H1 (cell line): ENCODE measurements around the gene RNF13. TPM values are rescaled to one million over a fixed set of nuclear protein-coding genes. Genes with fewer than 3 reads are reported as not detected.

Experiments used
- CTCF ChIA-PET: fragments of 300-600 bp; sonication (Branson Sonifier 250); formaldehyde crosslinking; loops from one replicate; lab custom pipeline; 2021; ENCODE audit not compliant: partially characterized antibody; lab: Charles Lee
- POLR2A ChIA-PET: fragments of 300-600 bp; sonication (Branson Sonifier 250); formaldehyde crosslinking; loops from one replicate; lab custom pipeline; 2021; ENCODE audit warnings: inconsistent platforms; ENCODE audit not compliant: partially characterized antibody; lab: Charles Lee
- DNase-seq, 2 experiments: peaks; one replicate each; pipeline versions ENCODE4 v3.0.0 to v3.0.0-alpha.2; 2010 to 2022; ENCODE audit warnings: low spot score in 2 of 2, low read depth in 1 of 2, mixed read lengths in 1 of 2
- FAIRE-seq: peaks from 2 replicates; lab custom pipeline; 2011; peaks lifted over from hg19 to GRCh38; lab: Jason Lieb, UNC
- H2AFZ ChIP-seq: 2 replicates; pipeline ENCODE4 v1.8.1; 2012; ENCODE audit warnings: low read length, inconsistent platforms
- H2AK5ac ChIP-seq: 2 replicates; pipeline ENCODE4 v1.6.1; 2013; ENCODE audit warnings: low read depth, low read length
- H2BK120ac ChIP-seq: replicated peaks from 2 replicates; pipeline ENCODE3; 2013; ENCODE audit warnings: low read depth, low read length, inconsistent platforms
- H2BK12ac ChIP-seq: 2 replicates; pipeline ENCODE4 v1.6.1; 2013; ENCODE audit warnings: low read depth, low read length
- H2BK15ac ChIP-seq: 2 replicates; pipeline ENCODE4 v1.6.1; 2013; ENCODE audit warnings: low read length
- H2BK20ac ChIP-seq: 2 replicates; pipeline ENCODE4 v1.6.1; 2013; ENCODE audit warnings: low read length
- H2BK5ac ChIP-seq: 2 replicates; pipeline ENCODE4 v1.6.1; 2013; ENCODE audit warnings: low read depth, low read length
- H3K14ac ChIP-seq: 2 replicates; pipeline ENCODE4 v1.6.1; 2013; ENCODE audit warnings: inconsistent platforms; ENCODE audit not compliant: insufficient read length
- H3K18ac ChIP-seq: 2 replicates; pipeline ENCODE4 v1.6.1; 2013; ENCODE audit warnings: low read length; ENCODE audit errors: extremely low read depth
- H3K23ac ChIP-seq: 2 replicates; pipeline ENCODE4 v1.6.1; 2013; ENCODE audit warnings: inconsistent platforms; ENCODE audit not compliant: insufficient read length
- H3K23me2 ChIP-seq: 2 replicates; pipeline ENCODE4 v1.6.1; 2013; ENCODE audit warnings: low read depth, low read length
- H3K27ac ChIP-seq: 2 replicates; pipeline ENCODE4 v1.6.1; 2011; ENCODE audit warnings: low read depth, low read length, inconsistent platforms
- H3K27me3 ChIP-seq, 4 experiments: replicated peaks in 1 of 4; 1 replicate in 1 of 4; 2 replicates in 3 of 4; pipeline versions ENCODE4 v1.6.1 to v1.8.1; 2011 to 2013; ENCODE audit warnings: low read length in 3 of 4, mild to moderate bottlenecking in 3 of 4, inconsistent platforms in 2 of 4, mixed read lengths in 2 of 4, moderate library complexity in 1 of 4; ENCODE audit not compliant: control insufficient read depth in 3 of 4, insufficient read depth in 3 of 4; ENCODE audit errors: extremely low read depth in 1 of 4
- H3K36me3 ChIP-seq, 4 experiments: 2 replicates each; pipeline versions ENCODE4 v1.6.1 to v1.8.1; 2011 to 2013; ENCODE audit warnings: mild to moderate bottlenecking in 4 of 4, low read length in 3 of 4, moderate library complexity in 2 of 4, control low read depth in 1 of 4, inconsistent platforms in 1 of 4; ENCODE audit not compliant: insufficient read depth in 4 of 4, control insufficient read depth in 2 of 4
- H3K4ac ChIP-seq: replicated peaks from 2 replicates; pipeline ENCODE3; 2013; ENCODE audit warnings: low read length, low read depth, mixed read lengths, inconsistent platforms; ENCODE audit not compliant: insufficient read length
- H3K4me1 ChIP-seq, 4 experiments: replicated peaks in 1 of 4; 1 replicate in 1 of 4; 2 replicates in 3 of 4; pipeline versions ENCODE4 v1.6.1 to v1.8.1; 2011 to 2013; ENCODE audit warnings: low read length in 3 of 4, inconsistent platforms in 2 of 4, mixed read lengths in 1 of 4; ENCODE audit not compliant: insufficient read depth in 4 of 4, control insufficient read depth in 3 of 4
- H3K4me2 ChIP-seq, 2 experiments: 2 replicates each; pipeline versions ENCODE4 v1.6.1 to v1.8.1; 2011 to 2013; ENCODE audit warnings: low read depth in 2 of 2, low read length in 2 of 2, control low read depth in 1 of 2, inconsistent platforms in 1 of 2, mild to moderate bottlenecking in 1 of 2; ENCODE audit not compliant: insufficient read depth in 1 of 2
- H3K4me3 ChIP-seq, 4 experiments: fragments of 200-600, 300-600 bp in 1 of 4; sonication (generic), shearing (Covaris generic), sonication (Bioruptor Twin) in 1 of 4; 2 replicates each; pipeline versions ENCODE4 v1.5.1 to v1.8.1; 2011 to 2016; ENCODE audit warnings: low read length in 4 of 4, low read depth in 3 of 4, control low read depth in 2 of 4, inconsistent platforms in 2 of 4, mild to moderate bottlenecking in 2 of 4, mixed read lengths in 1 of 4, moderate library complexity in 1 of 4; ENCODE audit not compliant: insufficient read depth in 2 of 4; ENCODE audit errors: extremely low read depth in 1 of 4
- H3K56ac ChIP-seq: replicated peaks from 2 replicates; pipeline ENCODE3; 2013; ENCODE audit warnings: low read depth, mild to moderate bottlenecking, mixed read lengths, low read length, inconsistent platforms; ENCODE audit not compliant: insufficient read length
- H3K79me1 ChIP-seq: 2 replicates; pipeline ENCODE4 v1.6.1; 2013; ENCODE audit warnings: low read depth, low read length, control low read depth
- H3K79me2 ChIP-seq, 2 experiments: 2 replicates each; pipeline versions ENCODE4 v1.6.1 to v1.8.1; 2012 to 2013; ENCODE audit warnings: low read length in 2 of 2, mild to moderate bottlenecking in 2 of 2, inconsistent platforms in 1 of 2; ENCODE audit not compliant: insufficient read depth in 2 of 2, control insufficient read depth in 1 of 2
- H3K9ac ChIP-seq, 4 experiments: replicated peaks in 1 of 4; 1 replicate in 1 of 4; 2 replicates in 3 of 4; pipeline versions ENCODE4 v1.6.1 to v1.8.1; 2011 to 2013; ENCODE audit warnings: low read depth in 3 of 4, low read length in 3 of 4, control low read depth in 2 of 4, mild to moderate bottlenecking in 2 of 4, moderate library complexity in 2 of 4, inconsistent platforms in 1 of 4; ENCODE audit errors: extremely low read depth in 1 of 4
- H3K9me3 ChIP-seq, 2 experiments: 2 replicates each; pipeline versions ENCODE4 v1.6.1 to v1.8.1; 2012 to 2013; ENCODE audit warnings: mild to moderate bottlenecking in 2 of 2, moderate library complexity in 2 of 2, control low read depth in 1 of 2, inconsistent platforms in 1 of 2, low read depth in 1 of 2, low read length in 1 of 2, mixed read lengths in 1 of 2; ENCODE audit not compliant: insufficient read depth in 2 of 2
- H4K20me1 ChIP-seq, 2 experiments: replicated peaks in 1 of 2; 2 replicates each; pipeline versions ENCODE3 to v1.8.1; 2011 to 2013; ENCODE audit warnings: inconsistent platforms in 2 of 2, low read length in 2 of 2, mild to moderate bottlenecking in 1 of 2; ENCODE audit not compliant: insufficient read depth in 2 of 2, control insufficient read depth in 1 of 2
- H4K5ac ChIP-seq: 2 replicates; pipeline ENCODE4 v1.6.1; 2013; ENCODE audit warnings: low read length, low read depth, mixed read lengths, inconsistent platforms; ENCODE audit not compliant: insufficient read length
- H4K8ac ChIP-seq: 2 replicates; pipeline ENCODE4 v1.8.0; 2013; ENCODE audit warnings: mild to moderate bottlenecking, moderate library complexity, low read length, inconsistent platforms; ENCODE audit not compliant: insufficient read depth; ENCODE audit errors: extremely low read depth
- H4K91ac ChIP-seq: replicated peaks from 2 replicates; pipeline ENCODE3; 2013; ENCODE audit warnings: low read length, mixed read lengths, inconsistent platforms; ENCODE audit not compliant: insufficient read length
- CBX8 ChIP-seq: fragments of 300-800, 300-1000 bp; sonication (generic); IDR thresholded peaks from 2 replicates; pipeline ENCODE4 v1.7.1; 2016; ENCODE audit warnings: low read depth, low read length, borderline replicate concordance
- EGR1 ChIP-seq: IDR thresholded peaks from 2 replicates; pipeline ENCODE4 v1.6.1; 2011; ENCODE audit warnings: low read depth, low read length, borderline replicate concordance
- WGBS, 2 experiments: shearing (Covaris generic) in 1 of 2; methylation state at CpG; one replicate each; pipeline versions ENCODE4 v1.1.6 to v1.1.7; 2013 to 2015; ENCODE audit warnings: low lambda C conversion rate in 2 of 2, mixed read lengths in 2 of 2, inconsistent platforms in 1 of 2, low coverage in 1 of 2, missing lambda C conversion rate in 1 of 2; ENCODE audit not compliant: insufficient replicate concordance in 2 of 2, insufficient coverage in 1 of 2, insufficient read length in 1 of 2; ENCODE audit errors: extremely low coverage in 1 of 2, missing lambda C conversion rate in 1 of 2; 5-methylcytosine and 5-hydroxymethylcytosine counted together
- polyA plus RNA-seq, 7 experiments: library from polyadenylated mRNA; depleted of rRNA in 3 of 7; stranded (reverse) in 5 of 7; unstranded in 2 of 7; fragments of >200 nt in 5 of 7; fragments of 200-250 nt in 2 of 7; gene quantifications; 1 replicate in 5 of 7; 2 replicates in 1 of 7; 4 replicates in 1 of 7; pipeline versions ENCODE4 v1.2.1 to v1.2.3, GENCODE V29; 2011 to 2013; ENCODE audit warnings: missing spikeins in 2 of 7, mixed read lengths in 2 of 7
- total RNA-seq: library from RNA; stranded (reverse); fragmentation: NEBNext Ultra II Directional; extraction: Animal tissue kit (Norgen Biotek cat#: 25700); gene quantifications from 2 replicates; pipeline ENCODE4 v1.2.1, GENCODE V29; 2021

Gene RNF13
- total and polyA plus RNA-seq, 2 of the 8 experiments (the other 6 are each of a cell fraction or from before 2014, with no cell fraction given) = 19.4 to 35.4 TPM

DNA sequence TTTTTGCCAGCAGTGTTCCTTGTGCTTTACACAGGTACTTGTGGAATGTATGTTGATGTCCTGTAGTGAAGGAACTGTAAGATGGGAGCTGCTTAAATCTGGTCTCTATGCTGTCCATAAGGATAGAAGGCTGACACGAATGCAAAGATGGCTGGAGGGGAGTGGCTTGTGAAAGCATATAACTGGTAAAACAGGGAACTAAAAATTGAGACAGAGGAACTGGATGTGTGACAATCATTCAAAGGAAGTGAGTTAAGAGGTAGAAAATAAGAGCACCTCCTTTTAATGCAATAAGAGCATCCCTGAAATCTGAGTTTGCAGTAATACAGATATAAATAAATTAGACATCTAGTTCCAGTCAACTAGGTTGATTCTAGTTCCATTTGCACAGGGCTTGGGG, 35.2 kb downstream of the RNF13 start:
- Histone ChIP-seq H3K4ac (no peak overlapping the region), H3K14ac (no peak overlapping the region), H3K18ac (no peak overlapping the region), H2BK120ac (no peak overlapping the region), H2AK5ac (no peak overlapping the region), H4K20me1 (peaks cover 3 to 5% of the 10 kb centered on the region in 2 experiments), H2BK12ac (no peak overlapping the region), H3K9ac (no peak overlapping the region), H4K5ac (no peak overlapping the region), H3K4me1 (no peaks in the 10 kb centered on the region; a peak in 1 of 7 replicates), H3K79me2 (peaks cover 0 to 49% of the 10 kb centered on the region in 2 experiments; a peak in 2 of 4 replicates), H3K9me3 (no peaks in the 10 kb centered on the region), H2BK15ac (no peak overlapping the region), H2BK5ac (no peak overlapping the region), H3K27me3 (no peaks in the 10 kb centered on the region), H3K79me1 (no peaks in the 10 kb centered on the region), H3K23me2 (no peaks in the 10 kb centered on the region), H3K4me3 (no peak overlapping the region), H4K8ac (no peak overlapping the region), H2BK20ac (no peak overlapping the region), H3K56ac (no peak overlapping the region), H3K36me3 (peaks cover 0 to 7% (median 0%) of the 10 kb centered on the region in 4 experiments; a peak in 2 of 8 replicates), H2AFZ (no peak overlapping the region), H3K27ac (no peak overlapping the region), H4K91ac (no peak overlapping the region), H3K23ac (no peak overlapping the region), H3K4me2 (no peak overlapping the region)
- TF ChIP-seq EGR1 = no peak
- no peak for TF ChIP-seq CBX8
- FAIRE-seq = no peak
- 81% methylated on average over 1 of the region's 1 CpG; no CpG with 5 or more reads in 1 of the 2 experiments for WGBS, 2 experiments
- ChIA-PET CTCF (interaction anchor here (0.7 to 1.4 kb wide), 2 partner anchors 8 to 40 kb away, joined by 3 to 6 read pairs; no protein-coding TSS in a partner anchor), POLR2A (no interaction called here)
- DNase-seq = no peak
